OCI-LY7 (cell line): Measurements from ENCODE around the gene IMMP2L.

Experiments
- CTCF ChIP-seq: fragments of 200-600 bp; sonication (generic); conservative IDR thresholded peaks from 2 replicates; pipeline ENCODE4 v1.5.1; 2014; ENCODE audit warnings: mild to moderate bottlenecking, antibody characterized with exemption, low read length, moderate library complexity, mixed read lengths
- EZH2phosphoT487 ChIP-seq: fragments of 200-600 bp; sonication (generic); IDR thresholded peaks from 2 replicates; pipeline ENCODE4 v1.6.1; 2018; ENCODE audit warnings: low read depth, borderline replicate concordance, mild to moderate bottlenecking, mixed run types, antibody characterized with exemption, low read length, moderate library complexity, mixed read lengths

- TF ChIP-seq CTCF (no peak), EZH2phosphoT487 (no peak)
Measured at GRCh38 chr7:110621289-110621688, 941.0 kb downstream of the IMMP2L start.
